Stimulated activated CD8-positive, alpha-beta memory T cell treated with anti-CD3 and anti-CD28 coated beads, Interleukin-15, amount 100 ng/mL, for 48 hours (primary cell): ENCODE data around the gene NXPE3.

Source experiments
- DNase-seq, 2 donors: peaks; one replicate each; pipeline ENCODE4 v3.0.0-alpha.2; 2020; ENCODE audit warnings: low read depth in 2 of 2

The NXPE3 gene

DNA sequence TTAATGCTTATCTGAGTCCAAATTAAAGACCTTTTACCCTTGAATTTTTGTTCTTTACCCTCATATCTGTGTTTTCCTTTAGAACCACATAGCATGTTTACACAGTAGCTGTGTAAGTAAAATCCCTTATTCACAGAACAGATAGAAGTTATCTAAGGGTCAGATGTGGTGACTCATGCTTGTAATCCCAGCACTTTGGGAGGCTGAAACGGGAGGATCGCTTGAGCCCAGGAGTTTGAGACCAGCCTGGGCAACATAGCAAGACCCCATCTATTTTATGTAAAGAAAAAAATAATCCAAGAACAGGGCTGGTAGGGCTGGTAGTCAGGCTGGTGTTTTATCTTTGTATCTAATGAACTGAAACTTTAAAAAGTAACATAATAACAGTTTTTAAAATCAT, 23.2 kb downstream of the NXPE3 start:
- no peak for DNase-seq

DNA sequence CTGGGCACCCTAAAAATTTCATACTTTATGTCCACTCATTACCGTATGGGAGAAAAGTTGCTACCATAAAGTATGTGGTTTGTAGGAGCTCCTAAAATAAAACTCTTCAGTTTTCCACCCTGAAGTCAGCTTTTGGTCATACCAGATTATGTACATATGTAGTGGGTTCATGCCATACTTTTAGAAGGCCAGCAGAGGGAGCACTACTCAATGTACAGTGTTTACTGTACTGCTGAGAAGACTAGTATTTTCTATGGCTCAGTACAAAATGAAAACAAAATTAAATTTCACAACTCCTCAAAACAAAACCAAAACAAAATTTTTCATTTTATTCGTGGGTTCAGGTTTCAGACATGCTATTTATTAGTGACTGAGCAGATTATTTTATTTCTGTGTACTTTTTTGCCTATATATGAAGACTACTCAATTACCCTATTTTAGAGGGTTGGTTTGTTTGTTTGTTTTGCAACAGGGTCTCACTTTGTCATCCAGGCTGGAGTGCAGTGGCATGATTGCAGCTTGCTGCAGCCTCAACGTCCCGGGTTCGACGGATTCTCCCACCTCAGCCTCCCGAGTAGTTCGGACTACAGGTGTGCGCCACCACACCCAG, 24.3 kb downstream of the NXPE3 start:
- DNase-seq, result peak in 1 of 2 donors; percentile 21

DNA sequence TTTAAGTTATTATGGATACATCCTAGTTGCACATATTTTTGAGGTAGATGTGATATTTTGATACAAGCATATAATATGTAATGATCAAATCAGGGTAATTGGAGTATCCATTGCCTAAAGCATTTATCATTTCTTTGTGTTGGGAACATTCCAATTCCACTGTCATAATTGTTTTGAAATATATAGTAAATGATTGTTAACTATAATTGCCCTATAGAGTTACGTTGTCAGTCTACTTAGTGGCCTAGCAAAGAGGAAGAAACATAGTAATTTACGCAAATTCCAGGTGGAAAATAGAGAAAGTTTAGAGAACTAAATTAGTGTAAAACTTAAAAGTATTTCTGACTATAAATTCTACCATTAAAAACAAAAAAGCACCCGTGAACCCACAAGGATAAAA, 24.9 kb downstream of the NXPE3 start:
- DNase-seq, result no peak

DNA sequence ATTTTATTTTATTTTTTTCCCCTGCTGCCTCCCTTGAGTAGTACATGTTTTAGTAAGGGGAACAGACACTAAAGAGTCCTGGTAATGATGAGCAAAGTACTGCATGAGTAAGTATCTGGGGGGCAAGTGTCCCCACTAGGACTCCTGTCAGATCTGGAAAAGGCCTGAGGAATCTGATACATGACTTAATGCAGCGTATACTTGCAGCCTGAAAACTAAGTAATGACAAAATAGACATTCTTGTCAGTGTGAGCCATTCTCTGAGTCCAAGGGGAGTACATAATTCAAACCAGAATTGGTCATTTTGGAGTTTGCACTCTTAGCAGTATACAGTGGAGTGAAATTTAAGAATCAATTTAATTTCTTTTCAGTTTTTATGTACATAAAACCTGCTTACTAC, 27.5 kb downstream of the NXPE3 start:
- no peak for DNase-seq

DNA sequence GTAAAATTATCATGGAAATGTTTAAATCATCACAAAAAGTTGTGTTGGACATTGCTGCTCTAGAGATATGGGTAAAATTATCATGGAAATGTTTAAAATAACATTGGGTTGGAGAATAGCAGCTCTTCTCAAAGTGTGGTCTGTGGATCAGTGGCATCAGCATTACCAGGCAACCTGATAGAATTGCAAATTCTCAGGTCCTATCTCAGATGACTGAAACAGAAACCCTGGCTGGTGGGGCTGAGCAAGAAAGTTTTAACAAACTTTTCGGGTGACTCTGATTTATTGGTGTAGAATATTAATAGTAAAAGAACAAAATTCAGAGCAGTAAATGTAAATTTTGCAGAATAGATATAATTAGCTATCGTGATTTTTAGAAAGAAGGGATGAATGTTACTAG, 28.9 kb downstream of the NXPE3 start:
- no peak for DNase-seq

DNA sequence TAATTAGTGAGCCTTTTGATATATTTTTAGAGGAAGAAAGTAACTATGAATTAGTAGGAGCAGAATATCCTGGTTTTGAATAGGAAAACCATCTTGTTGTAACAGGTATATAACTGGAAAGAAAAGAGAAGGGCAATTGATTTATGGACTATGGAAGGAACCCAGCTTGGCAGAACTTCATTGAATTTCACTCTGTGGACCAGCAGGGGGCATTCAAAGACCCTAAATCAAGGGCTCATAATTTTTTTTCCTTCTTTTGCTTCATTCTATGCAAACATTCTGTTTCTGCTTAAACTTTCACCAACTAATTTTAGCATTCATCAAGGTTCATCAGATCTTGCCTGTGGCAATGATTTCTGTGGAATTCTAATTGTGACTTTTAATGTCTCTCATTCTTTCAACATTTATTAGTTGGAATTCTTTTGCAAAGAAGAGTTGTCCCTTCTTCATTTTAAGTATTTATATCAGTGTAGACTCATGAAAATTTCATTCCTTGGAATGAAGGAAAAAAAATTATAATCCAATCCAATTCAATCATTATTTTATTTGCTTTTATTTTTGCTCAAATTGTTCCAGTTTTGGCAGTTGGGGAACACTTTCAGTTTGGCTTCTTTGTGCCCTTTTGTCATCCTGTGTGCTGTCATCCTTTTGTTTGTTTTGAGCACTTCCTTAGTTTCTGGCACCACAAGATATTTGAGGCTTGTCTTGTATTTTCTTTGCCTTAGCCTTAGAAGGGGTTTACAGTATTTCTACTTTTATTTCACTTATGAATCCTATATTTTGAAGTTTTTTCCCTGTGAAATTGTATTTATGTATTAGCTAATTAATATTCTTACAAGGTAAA, 30.4 kb downstream of the NXPE3 start:
- DNase-seq, result no peak

DNA sequence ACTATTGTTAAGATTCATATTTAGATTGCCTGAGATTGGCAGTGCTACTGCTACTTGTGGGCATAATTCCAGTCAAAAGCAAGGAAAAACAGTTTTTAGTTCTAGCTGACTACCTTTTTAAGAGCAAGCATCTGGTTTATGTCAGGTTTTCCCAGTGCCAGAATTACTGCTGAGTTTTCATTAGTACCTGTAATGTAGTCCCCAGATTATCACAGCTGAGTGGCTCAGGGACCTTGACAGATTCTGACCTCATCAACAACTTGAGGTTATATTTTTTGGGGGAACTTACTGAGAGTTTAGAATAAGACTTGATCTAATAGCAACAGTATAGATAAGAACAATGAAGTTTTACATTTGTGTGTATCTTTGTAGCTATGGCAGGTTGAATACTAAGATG, 31.0 kb downstream of the NXPE3 start:
- DNase-seq, result no peak

DNA sequence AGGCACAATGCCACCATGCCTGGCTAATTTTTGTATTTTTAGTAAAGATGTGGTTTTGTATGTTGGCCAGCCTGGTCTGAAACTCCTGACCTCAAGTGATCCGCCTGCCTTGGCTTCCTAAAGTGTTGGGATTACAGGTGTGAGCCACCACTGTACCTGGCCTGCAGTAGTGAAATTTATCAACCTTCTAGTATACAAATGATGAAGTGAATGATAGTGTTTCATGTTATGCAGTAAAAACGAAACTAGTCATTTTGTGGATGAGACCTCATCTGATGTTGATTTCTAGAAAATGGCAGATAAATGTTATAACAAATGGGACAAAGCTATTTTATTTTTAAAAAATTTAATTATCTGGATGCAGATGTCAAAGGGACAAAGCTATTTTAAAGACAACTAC, 32.9 kb downstream of the NXPE3 start:
- DNase-seq, result no peak

DNA sequence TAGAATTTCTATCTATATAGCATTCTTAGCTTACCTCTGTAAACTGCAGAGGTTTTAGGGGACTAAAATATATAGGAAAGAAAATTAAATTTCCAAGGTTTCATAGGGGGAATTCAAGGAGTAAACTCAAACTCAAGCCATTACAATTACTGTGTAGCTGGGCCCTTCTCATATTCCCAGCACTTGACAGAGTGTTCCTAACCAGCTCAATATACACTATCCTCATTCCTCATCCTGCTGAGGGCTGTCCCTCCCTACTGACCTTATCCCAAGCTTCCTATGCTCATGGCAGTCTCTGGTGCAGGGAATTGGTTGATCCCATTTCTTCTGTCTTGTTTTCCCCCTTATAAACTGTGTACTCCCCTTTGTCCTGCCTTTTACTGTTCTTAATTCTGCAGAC, 33.9 kb downstream of the NXPE3 start:
- DNase-seq, result no peak

DNA sequence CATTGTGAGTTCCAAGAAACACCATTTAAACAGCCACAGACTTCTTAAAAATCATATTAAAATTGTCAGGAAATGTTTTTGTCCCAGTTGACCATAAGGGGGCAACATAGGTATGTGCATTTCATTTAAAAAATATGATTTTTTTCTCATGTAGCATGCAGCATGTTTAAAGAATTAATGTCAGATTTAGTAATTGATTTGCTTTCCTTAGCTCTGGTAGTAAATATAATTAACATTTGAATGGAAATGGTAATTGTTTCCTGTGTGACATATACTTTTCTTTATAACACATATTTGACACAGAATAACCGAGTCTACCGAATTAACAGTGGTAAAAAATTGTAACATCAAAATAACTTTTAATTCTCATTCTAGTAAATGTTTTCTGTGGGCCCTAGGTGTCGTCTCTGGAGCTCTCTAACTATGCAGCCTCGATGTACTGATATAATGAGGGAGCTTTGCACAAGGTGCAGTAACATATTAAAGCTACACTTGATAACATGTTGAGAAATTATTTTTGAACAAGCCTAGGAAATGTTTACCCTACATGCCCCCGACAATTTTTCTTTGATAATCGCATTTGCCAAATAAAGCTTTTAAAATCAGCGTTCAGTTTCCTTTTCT, 34.9 kb downstream of the NXPE3 start:
- no peak for DNase-seq

DNA sequence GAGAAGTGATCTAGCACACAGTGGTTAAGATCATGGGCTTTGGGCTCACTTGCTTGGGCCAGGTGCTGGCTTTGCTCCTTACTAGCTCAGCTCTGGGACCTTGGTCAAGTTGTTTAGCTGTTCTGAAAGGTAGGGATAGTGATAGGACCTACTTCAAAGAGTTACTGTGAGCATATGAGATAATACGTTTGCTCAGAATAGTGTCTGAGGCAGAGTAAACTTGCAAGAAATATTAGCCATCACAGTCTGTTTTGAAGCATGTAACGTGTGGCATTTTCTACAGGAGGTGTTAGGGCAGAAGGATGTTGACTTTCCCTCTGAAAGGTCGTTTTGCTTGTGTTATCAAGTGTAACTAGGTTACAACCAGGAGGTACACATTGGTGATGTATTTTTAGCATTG, 35.8 kb downstream of the NXPE3 start:
- DNase-seq, result no peak

DNA sequence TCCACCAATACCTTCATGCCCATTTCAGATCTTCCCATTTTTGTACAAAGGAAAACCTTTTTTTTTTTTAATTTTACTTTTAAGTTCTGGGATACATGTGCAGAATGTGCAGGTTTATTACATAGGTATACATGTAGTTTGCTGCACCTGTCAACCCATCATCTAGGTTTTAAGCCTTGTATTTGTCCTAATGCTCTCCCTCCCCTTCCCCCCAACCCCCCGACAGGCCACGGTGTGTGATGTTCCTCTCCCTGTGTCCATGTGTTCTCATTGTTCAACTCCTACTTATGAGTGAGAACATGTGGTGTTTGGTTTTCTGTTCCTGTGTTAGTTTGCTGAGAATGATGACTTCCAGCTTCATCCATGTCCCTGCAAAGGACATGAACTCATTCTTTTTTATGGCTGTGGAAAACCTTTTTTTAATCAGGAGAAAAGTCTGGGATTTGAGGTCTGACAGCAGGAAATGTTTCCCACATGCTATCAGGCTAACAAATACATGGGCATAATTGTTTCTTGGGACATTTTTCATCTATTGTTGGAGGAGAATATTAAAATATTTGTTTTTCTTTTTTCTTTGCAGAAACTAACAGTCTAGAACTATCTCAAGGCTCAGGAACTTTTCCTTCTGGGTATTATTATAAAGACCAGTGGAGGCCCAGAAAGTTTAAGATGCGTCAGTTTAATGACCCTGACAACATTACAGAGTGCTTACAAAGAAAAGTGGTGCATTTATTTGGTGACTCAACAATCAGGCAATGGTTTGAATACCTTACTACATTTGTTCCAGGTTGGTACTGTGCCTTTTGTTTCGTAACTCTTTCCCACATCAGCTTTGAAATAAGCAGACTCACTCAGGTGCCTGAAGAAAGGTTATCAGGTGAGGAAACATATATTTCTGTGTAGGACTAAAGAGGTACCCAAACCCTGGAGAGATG, 37.5 kb downstream of the NXPE3 start:
- no peak for DNase-seq

DNA sequence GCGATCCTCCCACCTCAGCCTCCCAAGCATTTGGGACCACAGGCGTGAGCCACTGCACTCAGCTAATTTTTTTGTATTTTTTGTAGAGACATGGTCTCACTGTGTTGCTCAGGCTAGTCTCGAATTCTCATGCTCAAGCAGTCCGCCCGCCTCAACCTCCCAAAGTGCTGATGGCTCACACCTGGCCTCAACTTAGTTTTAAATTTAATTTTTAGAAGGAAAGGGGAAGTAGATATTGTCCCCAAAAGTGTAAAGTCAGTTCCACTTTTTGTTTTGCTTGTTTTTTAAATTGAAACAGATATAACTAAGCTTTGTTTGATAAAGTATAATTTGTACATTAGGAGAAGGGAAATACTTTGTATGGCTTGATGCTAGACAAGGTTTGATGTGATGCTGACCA, 39.0 kb downstream of the NXPE3 start:
- DNase-seq, result no peak

DNA sequence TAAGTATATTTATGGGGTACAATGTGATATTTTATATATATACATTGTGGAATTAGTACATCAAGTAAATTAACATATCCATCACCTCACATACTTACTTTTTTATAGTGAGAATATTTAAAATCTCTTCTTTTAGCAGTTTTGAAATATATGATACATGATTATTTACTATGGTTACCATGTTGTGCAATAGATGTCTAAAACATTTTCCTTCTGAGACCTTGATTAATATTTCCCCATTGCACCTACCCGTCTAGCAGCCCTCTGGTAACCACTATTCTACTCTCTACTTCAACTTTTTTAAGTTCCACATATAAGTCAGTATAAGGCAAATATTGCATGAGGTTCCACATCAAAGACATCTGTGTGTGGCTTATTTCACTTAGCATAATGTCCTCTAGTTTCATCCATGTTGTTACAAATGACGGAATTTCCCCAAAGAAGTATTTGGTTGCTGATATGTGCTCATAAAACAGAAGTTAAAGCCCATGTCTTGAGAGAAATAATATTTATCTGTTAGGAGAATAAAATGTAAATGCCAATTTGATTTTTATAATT, 40.7 kb downstream of the NXPE3 start:
- no peak for DNase-seq

DNA sequence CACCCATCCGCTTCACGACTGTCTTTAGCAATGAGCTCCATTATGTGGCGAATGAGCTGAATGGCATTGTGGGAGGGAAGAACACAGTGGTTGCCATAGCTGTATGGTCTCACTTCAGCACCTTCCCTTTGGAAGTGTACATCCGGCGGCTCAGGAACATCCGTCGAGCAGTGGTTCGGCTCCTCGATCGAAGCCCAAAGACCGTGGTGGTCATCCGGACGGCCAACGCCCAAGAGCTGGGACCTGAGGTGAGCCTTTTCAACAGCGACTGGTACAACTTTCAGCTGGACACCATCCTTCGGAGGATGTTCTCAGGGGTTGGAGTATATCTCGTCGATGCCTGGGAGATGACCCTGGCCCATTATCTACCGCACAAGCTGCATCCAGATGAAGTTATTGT, 42.5 kb downstream of the NXPE3 start:
- DNase-seq, result no peak

DNA sequence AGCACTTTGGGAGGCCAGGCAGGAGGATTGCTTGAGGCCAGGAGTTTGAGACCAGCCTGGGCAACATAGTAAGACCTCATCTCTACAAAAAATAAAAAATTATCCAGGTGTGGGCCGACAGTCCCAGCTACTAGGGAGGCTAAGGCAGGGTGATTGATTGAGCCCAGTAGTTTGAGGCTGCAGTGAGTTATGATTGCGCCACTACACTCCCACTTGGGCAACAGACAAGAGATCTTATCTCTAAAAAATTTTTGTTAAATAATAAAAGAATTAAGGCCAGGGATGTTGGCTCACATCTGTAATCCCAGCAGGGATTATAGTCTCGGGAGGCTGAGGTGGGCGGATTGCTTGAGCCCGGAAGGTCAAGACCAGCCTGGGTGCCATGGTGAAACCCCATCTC, 44.5 kb downstream of the NXPE3 start:
- no peak for DNase-seq

DNA sequence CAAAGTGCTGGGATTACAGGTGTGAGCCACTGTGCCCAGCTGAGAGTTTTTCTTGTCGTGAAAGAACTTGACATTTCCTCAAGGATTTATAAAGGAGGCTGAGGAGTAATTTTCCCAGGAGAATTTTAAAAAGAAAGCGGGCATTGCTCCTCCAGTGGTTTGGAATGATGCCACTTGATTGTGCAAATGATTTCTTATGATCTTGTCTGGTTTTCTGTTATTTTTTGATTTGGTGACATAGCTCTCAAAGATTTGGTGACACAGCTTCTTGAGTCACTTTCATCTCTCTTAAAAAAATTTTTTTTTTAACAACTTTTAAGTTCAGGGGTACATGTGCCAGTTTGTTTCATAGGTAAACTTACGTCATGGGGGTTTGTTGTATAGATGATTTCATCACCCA, 45.7 kb downstream of the NXPE3 start:
- DNase-seq, result no peak

DNA sequence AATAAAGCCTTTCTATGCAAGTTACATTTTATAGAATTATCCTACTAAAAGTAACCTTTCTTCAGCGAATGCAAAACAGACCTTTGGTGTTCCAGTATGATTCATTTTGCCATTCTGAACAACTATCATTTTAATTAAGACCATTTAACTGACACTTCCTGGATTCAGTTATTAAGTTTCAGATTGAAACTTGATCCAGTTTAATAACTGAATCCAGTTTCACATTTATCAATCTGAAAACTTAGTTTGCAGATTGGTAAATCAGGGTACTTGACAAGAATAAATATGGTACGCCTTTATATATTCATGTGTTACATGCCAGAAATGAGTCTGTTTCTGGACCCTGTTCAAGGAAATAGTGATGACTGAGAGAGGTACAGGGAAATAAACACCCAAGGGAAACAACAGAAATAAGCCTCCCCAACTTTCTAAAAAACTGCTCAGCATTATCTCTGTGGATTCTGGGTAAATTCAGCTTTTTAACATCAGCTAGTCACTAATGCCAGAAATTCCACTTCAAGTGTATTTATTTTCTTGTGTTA, 47.0 kb downstream of the NXPE3 start:
- DNase-seq, result no peak

DNA sequence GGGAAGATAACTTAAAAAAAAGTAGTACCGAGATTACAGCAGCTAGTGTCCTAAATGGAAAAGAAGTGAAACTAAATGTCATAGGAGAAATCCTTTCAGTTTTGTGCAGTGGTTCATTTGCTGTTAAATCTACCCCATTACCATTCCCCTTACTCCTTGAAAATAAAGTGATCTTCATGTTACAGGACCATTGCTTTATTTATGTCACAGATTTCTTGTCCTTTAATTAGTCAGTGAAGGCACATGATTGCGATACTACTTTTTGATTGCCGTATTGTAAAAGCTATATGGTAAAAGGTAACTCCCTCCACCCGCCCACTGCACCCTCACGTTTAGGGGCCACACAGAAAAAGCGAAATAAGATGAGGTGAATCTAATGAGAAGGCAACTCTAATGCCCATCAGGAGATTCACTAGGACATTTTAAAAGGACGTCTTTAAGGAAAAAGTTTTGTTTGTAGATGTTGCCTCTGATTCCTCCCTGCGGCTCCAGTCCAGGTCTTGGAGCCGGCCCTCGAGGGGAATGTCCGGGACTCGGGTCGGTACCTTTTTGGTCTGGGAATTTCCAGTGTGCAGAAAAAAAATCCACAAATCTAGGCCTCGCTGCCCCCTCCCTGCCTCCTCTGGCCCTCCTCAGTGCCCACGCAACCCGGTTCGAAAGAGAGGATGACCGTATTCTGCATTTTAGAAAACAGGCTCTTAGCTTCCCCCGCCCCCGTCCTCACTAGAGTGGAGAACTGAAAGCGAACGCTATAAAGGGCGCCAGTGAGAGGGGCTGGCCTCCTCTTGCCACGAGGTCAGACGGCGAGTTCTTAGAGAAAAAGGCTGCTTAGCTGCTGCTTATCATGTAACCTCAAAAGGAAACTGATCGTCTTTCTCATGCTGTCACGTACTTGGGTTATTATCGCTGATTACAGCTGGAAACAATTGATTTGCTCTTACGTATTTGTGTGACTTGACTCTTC, 48.5 kb downstream of the NXPE3 start:
- peak; percentile 87 to 91 for DNase-seq

DNA sequence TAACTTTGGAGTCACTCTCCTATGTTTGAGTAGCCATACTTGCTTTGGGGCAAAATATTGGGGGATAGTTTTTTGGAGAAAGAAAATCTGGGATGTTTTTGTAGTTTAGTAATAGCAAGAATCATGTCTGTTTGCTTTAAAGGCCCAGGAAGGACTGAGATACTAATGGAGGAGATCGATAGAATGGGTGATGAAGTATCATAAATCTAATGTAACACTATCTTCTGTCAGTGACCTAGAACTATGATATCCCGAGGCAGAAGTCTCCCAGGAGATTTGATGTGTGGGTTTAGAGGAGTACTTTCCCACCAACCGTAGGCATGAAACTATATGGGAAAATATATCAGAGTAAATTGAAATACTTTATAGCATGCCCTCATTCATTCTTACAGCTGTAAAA, 49.3 kb downstream of the NXPE3 start:
- no peak for DNase-seq
